ENCODE data around the gene KIF25.

Gene KIF25

GRCh38 chr6:168090064-168090690 lies 92.7 kb downstream of the KIF25 start:
- TF ChIP-seq CTCF (IDR thresholded peaks at IDR 0.05; ENCODE audit: low read depth, low read length) (no peak), MYC (IDR thresholded peaks at IDR 0.05; ENCODE audit: low read depth, low read length) (no peak), POLR2A (IDR thresholded peaks at IDR 0.05; ENCODE audit: extremely low read depth, insufficient read length) (no peak), MAX (IDR thresholded peaks at IDR 0.05; ENCODE audit: low read depth, low read length) (no peak)
- no peak overlapping the region for H3K4me3 ChIP-seq (ENCODE audit: low read depth, low read length)
- no peak for DNase-seq (ENCODE audit: low read depth)

GRCh38 chr6:168090706-168091105 lies 93.2 kb downstream of the KIF25 start:
- TF ChIP-seq MYC (IDR thresholded peaks at IDR 0.05; ENCODE audit: low read depth, low read length) (no peak), MAX (IDR thresholded peaks at IDR 0.05; ENCODE audit: low read depth, low read length) (no peak), POLR2A (IDR thresholded peaks at IDR 0.05; ENCODE audit: extremely low read depth, insufficient read length) (no peak), CTCF (IDR thresholded peaks at IDR 0.05; ENCODE audit: low read depth, low read length) (no peak)
- DNase-seq (ENCODE audit: low read depth), result no peak
- no peak overlapping the region for H3K4me3 ChIP-seq (ENCODE audit: low read depth, low read length)

GRCh38 chr6:168091381-168092264 lies 94.2 kb downstream of the KIF25 start:
- H3K4me3 ChIP-seq (ENCODE audit: low read depth, low read length), result no peak overlapping the region
- no peak for TF ChIP-seq MAX (IDR thresholded peaks at IDR 0.05; ENCODE audit: low read depth, low read length)
- TF ChIP-seq POLR2A (IDR thresholded peaks at IDR 0.05; ENCODE audit: extremely low read depth, insufficient read length), result no peak
- no peak for DNase-seq (ENCODE audit: low read depth)

GRCh38 chr6:168092541-168092940 lies 95.1 kb downstream of the KIF25 start:
- TF ChIP-seq MYC (IDR thresholded peaks at IDR 0.05; ENCODE audit: low read depth, low read length), result no peak
- no peak for TF ChIP-seq MAX (IDR thresholded peaks at IDR 0.05; ENCODE audit: low read depth, low read length)
- no peak for TF ChIP-seq POLR2A (IDR thresholded peaks at IDR 0.05; ENCODE audit: extremely low read depth, insufficient read length)
- no peak for TF ChIP-seq CTCF (IDR thresholded peaks at IDR 0.05; ENCODE audit: low read depth, low read length)
- no peak for DNase-seq (ENCODE audit: low read depth)
- H3K4me3 ChIP-seq (ENCODE audit: low read depth, low read length), result no peak overlapping the region

GRCh38 chr6:168093071-168093505 lies 95.6 kb downstream of the KIF25 start:
- DNase-seq (ENCODE audit: low read depth), result no peak
- H3K4me3 ChIP-seq (ENCODE audit: low read depth, low read length), result no peak overlapping the region
- TF ChIP-seq POLR2A (IDR thresholded peaks at IDR 0.05; ENCODE audit: extremely low read depth, insufficient read length) (no peak), MYC (IDR thresholded peaks at IDR 0.05; ENCODE audit: low read depth, low read length) (no peak)

GRCh38 chr6:168093634-168094033 lies 96.2 kb downstream of the KIF25 start:
- no peak for DNase-seq (ENCODE audit: low read depth)
- TF ChIP-seq MAX (IDR thresholded peaks at IDR 0.05; ENCODE audit: low read depth, low read length), result no peak
- no peak overlapping the region for H3K4me3 ChIP-seq (ENCODE audit: low read depth, low read length)
